Mesothelial cell of epicardium (in vitro differentiated cells): ENCODE measurements around the gene TBXAS1. TPM values are rescaled to one million over a fixed set of nuclear protein-coding genes. Genes with fewer than 3 reads are reported as not detected.

ENCODE experiments used
- DNase-seq, 2 experiments: peaks; one replicate each; pipeline ENCODE4 v3.0.0; 2021; ENCODE audit warnings: low spot score in 2 of 2; ENCODE audit not compliant: unreplicated experiment in 2 of 2
- H3K27ac Mint-ChIP-seq: 2 replicates; pipeline ENCODE4 v1.8.0; 2021; ENCODE audit warnings: mixed read lengths
- H3K27me3 Mint-ChIP-seq: 2 replicates; pipeline ENCODE4 v1.8.0; 2021; ENCODE audit warnings: low read depth, mixed read lengths
- H3K36me3 Mint-ChIP-seq: 2 replicates; pipeline ENCODE4 v1.8.0; 2021; ENCODE audit warnings: mixed read lengths
- H3K4me1 Mint-ChIP-seq: 2 replicates; pipeline ENCODE4 v1.8.0; 2021; ENCODE audit warnings: mixed read lengths
- H3K4me3 Mint-ChIP-seq: 2 replicates; pipeline ENCODE4 v1.8.0; 2021; ENCODE audit warnings: mild to moderate bottlenecking, moderate library complexity, mixed read lengths
- H3K9me3 Mint-ChIP-seq: 2 replicates; pipeline ENCODE4 v1.8.0; 2021; ENCODE audit warnings: mixed read lengths
- CTCF ChIP-seq: fragments of 200-600 bp; sonication (generic); IDR thresholded peaks from one replicate; pipeline ENCODE4 v1.5.0; 2021; ENCODE audit warnings: antibody characterized with exemption; ENCODE audit not compliant: unreplicated experiment
- total RNA-seq: library from RNA; stranded (reverse); gene quantifications from 3 replicates; pipeline ENCODE4 v1.2.1, GENCODE V29; 2021

TBXAS1 gene
- total RNA-seq, 1 donor from 2014 or later, result 3.1 TPM

- H3K4me1 Mint-ChIP-seq, result peaks cover 5% of the 10 kb centered on the region
- H3K9me3 Mint-ChIP-seq, result peaks cover 17% of the 10 kb centered on the region
- DNase-seq, result no peak
- no peak overlapping the region for H3K27ac Mint-ChIP-seq
- H3K4me3 Mint-ChIP-seq, result no peak overlapping the region
- TF ChIP-seq CTCF, result no peak
- H3K27me3 Mint-ChIP-seq, result no peaks in the 10 kb centered on the region
- peaks cover 2% of the 10 kb centered on the region for H3K36me3 Mint-ChIP-seq
Observed at GRCh38 chr7:139797607-139798006, 31.5 kb upstream of the TBXAS1 start.

GRCh38 chr7:139798221-139798620 lies 30.8 kb upstream of the TBXAS1 start:
- DNase-seq, result no peak
- Mint-ChIP-seq H3K4me1 (peaks cover 5% of the 10 kb centered on the region), H3K4me3 (no peak overlapping the region), H3K36me3 (peaks cover 2% of the 10 kb centered on the region), H3K27me3 (no peaks in the 10 kb centered on the region), H3K9me3 (peaks cover 24% of the 10 kb centered on the region), H3K27ac (no peak overlapping the region)
- no peak for TF ChIP-seq CTCF

- H3K27ac Mint-ChIP-seq, result no peak overlapping the region
- no peak overlapping the region for H3K4me3 Mint-ChIP-seq
- no peaks in the 10 kb centered on the region for H3K27me3 Mint-ChIP-seq
- peaks cover 2% of the 10 kb centered on the region for H3K36me3 Mint-ChIP-seq
- peaks cover 18% of the 10 kb centered on the region for H3K9me3 Mint-ChIP-seq
- peaks cover 5% of the 10 kb centered on the region for H3K4me1 Mint-ChIP-seq
- DNase-seq, result no peak
- no peak for TF ChIP-seq CTCF
Observed at GRCh38 chr7:139798892-139799291, 30.2 kb upstream of the TBXAS1 start.

- Mint-ChIP-seq H3K4me3 (no peak overlapping the region), H3K27me3 (no peaks in the 10 kb centered on the region), H3K9me3 (peaks cover 22% of the 10 kb centered on the region), H3K27ac (no peak overlapping the region), H3K4me1 (peaks cover 5% of the 10 kb centered on the region), H3K36me3 (peaks cover 2% of the 10 kb centered on the region)
- no peak for TF ChIP-seq CTCF
- DNase-seq, result no peak
Observed at GRCh38 chr7:139799586-139799985, 29.5 kb upstream of the TBXAS1 start.

- Mint-ChIP-seq H3K27me3 (peaks cover 1% of the 10 kb centered on the region), H3K27ac (no peak overlapping the region), H3K4me1 (peaks cover 3% of the 10 kb centered on the region), H3K36me3 (no peaks in the 10 kb centered on the region), H3K9me3 (peaks cover 22% of the 10 kb centered on the region), H3K4me3 (no peak overlapping the region)
- no peak for DNase-seq
- no peak for TF ChIP-seq CTCF
Observed at GRCh38 chr7:139804571-139804970, 24.5 kb upstream of the TBXAS1 start.

GRCh38 chr7:139807009-139807408 lies 22.1 kb upstream of the TBXAS1 start:
- Mint-ChIP-seq H3K27ac (no peak overlapping the region), H3K4me1 (peaks cover 3% of the 10 kb centered on the region), H3K9me3 (peaks cover 18% of the 10 kb centered on the region), H3K27me3 (peaks cover 13% of the 10 kb centered on the region), H3K36me3 (no peaks in the 10 kb centered on the region), H3K4me3 (no peak overlapping the region)
- no peak for TF ChIP-seq CTCF
- no peak for DNase-seq
